Erythroblast (primary cell): ENCODE data around the gene EMC9.

Source experiments
- GATA1 ChIP-seq: IDR thresholded peaks from 2 replicates; pipeline ENCODE4 v1.6.1; 2011; ENCODE audit warnings: low read depth, mild to moderate bottlenecking, control low read depth, low read length, moderate library complexity
- POLR2A ChIP-seq: IDR thresholded peaks from 2 replicates; pipeline ENCODE4 v1.6.1; 2011; ENCODE audit warnings: mild to moderate bottlenecking, low read length

- TF ChIP-seq POLR2A (no peak), GATA1 (no peak)
Observed at GRCh38 chr14:24100982-24101494, 40.4 kb downstream of the EMC9 start.
